ENCODE results near the gene MAN2A1. TPM values are rescaled to one million over a fixed set of nuclear protein-coding genes. Genes with fewer than 3 reads are reported as not detected.
A peak's percentile ranks its signal among the peaks of the same experiment; 100 is the strongest.

Gene MAN2A1
- total and polyA plus RNA-seq, 2 donors (not counting 1 experiment from before 2014, with no cell fraction given) = 51.6 to 70.5 TPM

DNA sequence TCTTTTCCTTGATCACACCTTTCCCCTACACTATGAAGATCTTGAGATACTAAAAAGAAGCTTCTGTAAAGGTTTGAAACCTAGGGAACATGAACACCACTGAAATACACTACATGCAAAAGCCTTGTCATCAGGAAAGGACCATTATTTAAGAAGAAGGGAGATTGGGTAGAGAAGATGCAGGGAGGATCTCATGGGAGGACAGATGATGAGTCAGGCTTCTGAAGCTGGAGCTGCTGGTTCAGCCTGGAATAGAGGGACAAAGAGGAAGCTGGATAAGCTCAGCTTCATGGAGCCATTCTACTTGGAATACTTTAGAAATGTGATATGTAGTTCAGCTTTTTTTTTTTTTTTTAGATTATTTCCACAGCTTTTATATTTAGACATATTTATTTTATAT, 169.8 kb downstream of the MAN2A1 start:
- H3K79me2 ChIP-seq (ENCODE audit: control insufficient read depth, insufficient read depth, low read length) = no peaks in the 10 kb centered on the region
- no peak overlapping the region for H2AFZ ChIP-seq (ENCODE audit: low read length)
- H3K4me3 ChIP-seq (replicated peaks in 1 of 4; ENCODE audit: control extremely low read depth in 1 of 4, insufficient read depth in 1 of 4, low read depth in 3 of 4, low read length in 4 of 4) = no peak overlapping the region
- no peaks in the 10 kb centered on the region for H3K4me1 ChIP-seq (ENCODE audit: control insufficient read depth, extremely low read depth, insufficient read depth, low read length)
- no peak overlapping the region for H3K9ac ChIP-seq (ENCODE audit: insufficient read depth, low read length)
- H3K27me3 ChIP-seq (ENCODE audit: control insufficient read depth, insufficient read depth, low read length) = no peaks in the 10 kb centered on the region
- H3K27ac ChIP-seq (ENCODE audit: insufficient read depth, low read length) = no peak overlapping the region
- no peaks in the 10 kb centered on the region for H3K9me3 ChIP-seq (ENCODE audit: control insufficient read depth, insufficient read depth, low read depth, low read length)
- DNase-seq (ENCODE audit: low read depth in 2 of 2) = no peak
- no peaks in the 10 kb centered on the region for H4K20me1 ChIP-seq (ENCODE audit: control insufficient read depth, extremely low read depth, insufficient read depth, low read length)
- H3K4me2 ChIP-seq (ENCODE audit: extremely low read depth, insufficient read depth, low read length) = no peak overlapping the region
- no peak for TF ChIP-seq EZH2 (IDR thresholded peaks at IDR 0.05; ENCODE audit: low read length, missing control alignments)
- TF ChIP-seq, protein P1, sequence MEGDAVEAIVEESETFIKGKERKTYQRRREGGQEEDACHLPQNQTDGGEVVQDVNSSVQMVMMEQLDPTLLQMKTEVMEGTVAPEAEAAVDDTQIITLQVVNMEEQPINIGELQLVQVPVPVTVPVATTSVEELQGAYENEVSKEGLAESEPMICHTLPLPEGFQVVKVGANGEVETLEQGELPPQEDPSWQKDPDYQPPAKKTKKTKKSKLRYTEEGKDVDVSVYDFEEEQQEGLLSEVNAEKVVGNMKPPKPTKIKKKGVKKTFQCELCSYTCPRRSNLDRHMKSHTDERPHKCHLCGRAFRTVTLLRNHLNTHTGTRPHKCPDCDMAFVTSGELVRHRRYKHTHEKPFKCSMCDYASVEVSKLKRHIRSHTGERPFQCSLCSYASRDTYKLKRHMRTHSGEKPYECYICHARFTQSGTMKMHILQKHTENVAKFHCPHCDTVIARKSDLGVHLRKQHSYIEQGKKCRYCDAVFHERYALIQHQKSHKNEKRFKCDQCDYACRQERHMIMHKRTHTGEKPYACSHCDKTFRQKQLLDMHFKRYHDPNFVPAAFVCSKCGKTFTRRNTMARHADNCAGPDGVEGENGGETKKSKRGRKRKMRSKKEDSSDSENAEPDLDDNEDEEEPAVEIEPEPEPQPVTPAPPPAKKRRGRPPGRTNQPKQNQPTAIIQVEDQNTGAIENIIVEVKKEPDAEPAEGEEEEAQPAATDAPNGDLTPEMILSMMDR (conservative IDR thresholded peaks at IDR 0.05 in 1 of 2, IDR thresholded peaks at IDR 0.05 in 1 of 2; ENCODE audit: low read depth in 1 of 2, low read length in 2 of 2) = no peak
- H3K36me3 ChIP-seq (ENCODE audit: control insufficient read depth, insufficient read depth, low read length) = no peaks in the 10 kb centered on the region

DNA sequence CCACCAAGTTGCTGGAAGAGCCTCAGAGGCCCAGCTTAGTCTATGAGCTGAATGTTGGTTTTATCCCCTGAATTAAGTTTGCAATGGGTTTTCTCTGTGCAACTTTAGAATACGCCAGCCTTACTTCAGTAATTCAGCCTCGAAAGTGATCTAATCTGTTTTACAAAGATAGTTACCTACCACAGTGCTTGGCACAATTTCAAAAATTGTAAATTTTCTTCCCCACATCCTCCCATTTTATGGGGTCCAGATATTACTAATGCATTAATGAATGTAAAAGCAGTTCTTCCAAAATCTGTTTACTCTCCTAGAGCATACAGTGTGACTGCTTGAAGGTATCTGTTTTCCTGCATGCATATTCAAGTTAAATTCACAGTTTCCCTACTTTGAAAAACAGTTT, 172.6 kb downstream of the MAN2A1 start:
- peaks cover 11% of the 10 kb centered on the region for H3K4me1 ChIP-seq (ENCODE audit: control insufficient read depth, extremely low read depth, insufficient read depth, low read length)
- no peak overlapping the region for H2AFZ ChIP-seq (ENCODE audit: low read length)
- H3K9ac ChIP-seq (ENCODE audit: insufficient read depth, low read length) = no peak overlapping the region

DNA sequence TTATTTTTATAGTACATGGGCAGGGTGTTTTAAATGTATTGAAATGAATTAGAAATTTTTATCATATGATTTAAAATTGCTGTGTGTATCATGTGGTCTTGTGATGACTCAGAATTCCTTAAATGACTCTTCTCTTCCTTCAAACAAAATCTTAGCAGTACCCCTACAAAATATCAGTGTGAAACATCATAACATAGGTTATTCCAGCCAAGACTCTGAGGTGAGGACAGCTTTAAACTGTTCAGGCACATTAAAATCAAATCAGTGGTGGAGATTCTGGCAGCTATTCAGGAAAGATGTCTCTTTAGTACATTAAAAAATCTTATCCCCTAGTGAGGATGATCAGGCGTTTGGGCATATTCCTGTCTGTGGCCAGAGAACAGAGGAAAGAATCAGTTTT, 174.0 kb downstream of the MAN2A1 start:
- TF ChIP-seq EZH2 (IDR thresholded peaks at IDR 0.05; ENCODE audit: low read length, missing control alignments) = no peak
- TF ChIP-seq, protein P1 (conservative IDR thresholded peaks at IDR 0.05 in 1 of 2, IDR thresholded peaks at IDR 0.05 in 1 of 2; ENCODE audit: low read depth in 1 of 2, low read length in 2 of 2) = no peak
- Histone ChIP-seq H4K20me1 (ENCODE audit: control insufficient read depth, extremely low read depth, insufficient read depth, low read length) (no peaks in the 10 kb centered on the region), H3K36me3 (ENCODE audit: control insufficient read depth, insufficient read depth, low read length) (no peaks in the 10 kb centered on the region), H3K4me2 (ENCODE audit: extremely low read depth, insufficient read depth, low read length) (no peak overlapping the region), H3K27ac (ENCODE audit: insufficient read depth, low read length) (no peak overlapping the region), H3K9me3 (ENCODE audit: control insufficient read depth, insufficient read depth, low read depth, low read length) (no peaks in the 10 kb centered on the region), H3K79me2 (ENCODE audit: control insufficient read depth, insufficient read depth, low read length) (no peaks in the 10 kb centered on the region), H3K4me3 (replicated peaks in 1 of 4; ENCODE audit: control extremely low read depth in 1 of 4, insufficient read depth in 1 of 4, low read depth in 3 of 4, low read length in 4 of 4) (no peak overlapping the region), H3K27me3 (ENCODE audit: control insufficient read depth, insufficient read depth, low read length) (no peaks in the 10 kb centered on the region), H3K9ac (ENCODE audit: insufficient read depth, low read length) (no peak overlapping the region), H2AFZ (ENCODE audit: low read length) (no peak overlapping the region), H3K4me1 (ENCODE audit: control insufficient read depth, extremely low read depth, insufficient read depth, low read length) (peaks cover 11% of the 10 kb centered on the region)
- DNase-seq (ENCODE audit: low read depth in 2 of 2) = peak; percentile 40 to 48

More for the DNA sequence above, 172.6 kb downstream of the MAN2A1 start:
- H3K36me3 ChIP-seq (ENCODE audit: control insufficient read depth, insufficient read depth, low read length) = no peaks in the 10 kb centered on the region
- H3K4me2 ChIP-seq (ENCODE audit: extremely low read depth, insufficient read depth, low read length) = no peak overlapping the region
- no peak for DNase-seq (ENCODE audit: low read depth in 2 of 2)
- no peak overlapping the region for H3K4me3 ChIP-seq (replicated peaks in 1 of 4; ENCODE audit: control extremely low read depth in 1 of 4, insufficient read depth in 1 of 4, low read depth in 3 of 4, low read length in 4 of 4)
- H3K79me2 ChIP-seq (ENCODE audit: control insufficient read depth, insufficient read depth, low read length) = no peaks in the 10 kb centered on the region
- H3K27ac ChIP-seq (ENCODE audit: insufficient read depth, low read length) = no peak overlapping the region
- H4K20me1 ChIP-seq (ENCODE audit: control insufficient read depth, extremely low read depth, insufficient read depth, low read length) = no peaks in the 10 kb centered on the region
- H3K27me3 ChIP-seq (ENCODE audit: control insufficient read depth, insufficient read depth, low read length) = no peaks in the 10 kb centered on the region
- H3K9me3 ChIP-seq (ENCODE audit: control insufficient read depth, insufficient read depth, low read depth, low read length) = no peaks in the 10 kb centered on the region
- TF ChIP-seq, protein P1 (conservative IDR thresholded peaks at IDR 0.05 in 1 of 2, IDR thresholded peaks at IDR 0.05 in 1 of 2; ENCODE audit: low read depth in 1 of 2, low read length in 2 of 2) = no peak
- TF ChIP-seq EZH2 (IDR thresholded peaks at IDR 0.05; ENCODE audit: low read length, missing control alignments) = no peak

Measured in fibroblast of lung (primary cell).